GM21381 (cell line): Measurements from ENCODE around the gene ZNF213.
A peak's percentile ranks its signal among the peaks of the same experiment; 100 is the strongest.

Source experiments
- ATAC-seq: cut with Tn5 transposase; IDR thresholded peaks from one replicate; pipeline ENCODE4 v1.9.1; 2021; ENCODE audit warnings: mild to moderate bottlenecking, moderate library complexity; ENCODE audit not compliant: unreplicated experiment

ZNF213 gene

DNA sequence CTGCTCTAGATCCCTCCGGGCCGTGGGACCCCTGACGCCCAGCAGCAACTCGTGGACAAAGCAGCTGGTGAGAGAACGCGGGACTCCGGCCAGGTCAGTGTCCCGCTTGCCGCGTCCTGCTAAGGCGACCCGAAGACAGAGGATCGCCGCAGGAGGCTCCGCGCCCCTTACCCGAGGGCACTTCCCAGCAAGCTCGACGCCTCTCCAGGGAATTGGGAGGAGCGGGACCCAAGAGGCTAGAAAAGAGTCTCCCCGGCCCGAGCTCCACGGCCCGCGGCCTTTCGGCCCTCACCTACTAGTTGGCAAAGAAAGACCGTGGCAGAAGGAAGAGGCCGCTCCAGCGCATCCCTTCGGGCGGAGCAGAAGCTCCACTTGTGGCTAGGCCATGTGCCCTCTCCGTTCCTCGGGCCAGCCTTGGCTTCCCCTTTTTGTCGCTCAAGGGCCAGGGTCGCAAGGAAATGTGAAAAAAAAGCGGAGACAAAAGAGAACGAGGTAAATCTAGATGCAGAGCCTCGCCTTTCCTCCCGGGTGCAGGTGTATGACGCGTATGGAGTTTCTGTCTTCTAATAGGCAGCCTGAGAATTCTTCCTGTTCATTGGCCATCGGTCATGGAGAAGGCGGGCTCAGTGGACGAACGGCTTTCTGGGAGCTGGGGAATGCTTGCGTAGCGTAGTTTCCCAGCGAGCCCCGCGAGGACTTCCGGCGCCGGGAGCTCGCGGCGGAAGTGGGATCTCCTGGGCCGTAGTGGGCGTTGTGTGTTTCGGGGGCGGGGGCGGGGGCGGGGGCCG, at the start of gene ZNF213:
Gene ZNF213, plus strand, starts transcription at position 692 of the 788 bp plus-strand sequence. CDS start 2,252 bp downstream, outside the sequence.
- ATAC-seq = peak; percentile 90

DNA sequence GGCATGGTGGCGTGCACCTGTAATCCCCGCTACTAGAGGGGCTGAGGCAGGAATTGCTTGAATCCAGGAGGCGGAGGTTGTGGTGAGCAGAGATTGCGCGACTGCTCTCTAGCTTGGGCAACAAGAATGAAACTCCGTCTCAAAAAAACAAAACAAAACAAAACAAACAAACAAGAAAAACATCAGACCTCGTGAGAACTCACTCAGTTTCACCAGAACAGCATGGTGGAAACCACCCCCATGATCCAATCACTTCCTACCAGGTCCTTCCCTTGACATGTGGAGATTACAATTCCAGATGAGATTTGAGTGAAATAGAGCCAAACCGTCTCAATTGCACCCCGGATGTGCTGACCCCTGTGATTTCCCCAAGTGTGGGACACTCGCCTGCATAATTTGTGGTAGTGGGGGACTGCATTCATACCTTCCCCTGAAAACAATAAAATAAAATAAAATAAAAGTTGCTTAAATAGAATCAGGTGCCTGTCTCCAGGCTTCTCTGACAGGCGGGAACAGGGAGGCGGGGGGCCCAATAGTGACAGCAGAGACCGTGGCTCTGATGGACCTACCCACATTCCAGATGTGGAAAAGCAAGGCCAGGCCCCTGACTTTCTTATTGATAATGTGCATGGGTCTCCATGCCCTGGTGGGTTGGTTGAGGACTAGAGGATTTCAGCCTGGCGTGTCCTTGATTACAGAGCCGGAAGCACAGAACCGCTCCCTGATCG, 48.8 kb upstream of the ZNF213 start:
- no peak for ATAC-seq

DNA sequence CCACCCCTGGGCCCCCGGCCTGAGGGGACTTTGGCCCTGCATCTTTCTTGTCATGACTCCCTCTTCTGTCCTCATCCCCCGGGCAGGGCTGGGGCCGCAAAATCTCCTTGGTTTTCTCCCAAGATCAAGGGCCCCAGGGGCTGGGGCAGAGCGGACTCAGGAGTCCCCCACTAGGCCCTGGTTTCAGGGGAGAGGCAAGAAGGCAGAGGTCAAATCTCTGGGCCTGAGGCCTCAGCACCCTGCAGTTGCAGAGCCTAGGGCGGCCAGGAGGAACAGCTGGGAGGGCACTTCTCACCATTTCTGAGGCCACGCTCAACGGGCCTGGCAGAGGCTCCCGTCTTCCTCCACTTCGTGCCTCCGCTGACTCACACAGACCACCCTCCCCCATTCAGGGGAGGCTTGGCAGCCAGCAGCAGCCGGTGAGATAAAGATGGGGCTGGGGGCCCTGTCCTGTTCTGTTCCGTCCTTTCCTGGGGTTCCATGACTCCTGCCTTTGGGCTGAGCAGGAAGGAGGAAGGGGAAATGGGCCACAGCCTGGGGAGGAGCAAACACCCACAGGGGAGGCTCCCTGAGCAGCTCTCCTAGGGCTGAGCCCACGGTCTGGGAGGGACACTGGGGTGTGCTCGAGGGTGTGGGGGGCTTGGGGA, 48.1 kb upstream of the ZNF213 start:
- ATAC-seq = no peak

GRCh38 chr16:3087243-3088235, 47.3 kb upstream of the ZNF213 start:
- ATAC-seq = no peak

DNA sequence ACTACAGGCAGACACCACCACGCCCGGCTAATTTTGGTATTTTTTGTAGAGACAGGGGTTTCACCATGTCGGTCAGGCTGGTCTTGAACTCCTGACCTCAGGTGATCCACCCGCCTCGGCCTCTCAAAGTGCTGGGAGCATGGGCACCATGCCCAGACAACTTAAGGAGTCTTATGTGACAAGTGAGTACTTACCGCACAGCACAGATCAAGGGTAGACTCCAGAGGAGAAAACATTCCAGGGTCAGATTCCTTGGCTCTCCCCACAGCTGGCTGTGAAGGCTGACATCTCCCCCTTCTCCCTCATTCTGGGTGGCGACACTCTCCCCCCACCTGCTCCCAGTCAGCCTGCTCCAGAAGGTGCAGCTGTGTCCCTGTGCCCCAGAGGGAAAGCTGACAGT, 46.4 kb upstream of the ZNF213 start:
- no peak for ATAC-seq

GRCh38 chr16:3088925-3089716, 45.7 kb upstream of the ZNF213 start:
- ATAC-seq = no peak

DNA sequence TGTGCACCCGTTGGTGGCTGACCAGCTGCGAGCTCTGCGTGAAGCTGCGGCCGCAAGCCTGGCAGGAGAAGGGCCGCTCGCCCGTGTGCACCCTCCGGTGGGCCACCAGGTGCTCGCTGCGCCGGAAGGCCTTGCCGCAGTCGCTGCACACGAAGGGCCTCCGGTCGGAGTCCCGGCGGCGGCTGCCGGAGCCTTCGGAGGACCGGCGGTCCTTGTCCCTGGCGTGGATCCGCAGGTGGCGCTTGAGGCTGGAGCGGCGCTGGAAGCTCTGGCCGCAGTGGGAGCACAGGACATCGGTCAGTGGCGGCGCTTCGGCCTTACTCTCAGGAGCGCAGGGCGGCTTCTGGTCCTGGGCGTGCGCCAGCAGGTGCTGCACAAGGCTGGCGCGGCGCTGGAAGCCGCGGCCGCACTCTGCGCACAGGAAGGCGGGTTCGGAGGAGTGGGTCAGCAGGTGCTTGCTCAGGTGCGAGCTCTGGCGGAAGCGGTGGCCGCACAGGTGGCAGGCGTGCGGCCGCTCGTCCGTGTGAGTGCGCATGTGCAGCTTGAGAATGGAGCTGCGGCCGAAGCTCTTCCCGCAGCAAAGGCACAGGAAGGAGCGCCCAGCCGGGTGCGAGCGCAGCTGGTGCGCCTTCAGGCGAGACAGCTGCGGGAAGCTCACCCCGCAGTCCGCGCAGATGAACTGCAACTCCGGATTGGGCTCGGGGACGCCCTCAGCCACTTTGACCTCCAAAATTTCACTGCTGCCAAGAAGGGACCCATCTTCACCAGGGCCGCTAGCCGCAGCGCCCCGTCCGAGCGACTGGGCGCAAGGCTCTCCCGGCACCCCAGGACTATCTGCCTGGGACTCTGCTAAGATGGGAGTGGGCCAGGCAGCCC, 44.9 kb upstream of the ZNF213 start:
- no peak for ATAC-seq

- ATAC-seq = no peak
These were observed 43.3 kb upstream of the ZNF213 start for GRCh38 chr16:3091551-3091950.

GRCh38 chr16:3092501-3092941, 42.3 kb upstream of the ZNF213 start:
- no peak for ATAC-seq

- no peak for ATAC-seq
These were observed 40.4 kb upstream of the ZNF213 start for GRCh38 chr16:3094289-3095027.

DNA sequence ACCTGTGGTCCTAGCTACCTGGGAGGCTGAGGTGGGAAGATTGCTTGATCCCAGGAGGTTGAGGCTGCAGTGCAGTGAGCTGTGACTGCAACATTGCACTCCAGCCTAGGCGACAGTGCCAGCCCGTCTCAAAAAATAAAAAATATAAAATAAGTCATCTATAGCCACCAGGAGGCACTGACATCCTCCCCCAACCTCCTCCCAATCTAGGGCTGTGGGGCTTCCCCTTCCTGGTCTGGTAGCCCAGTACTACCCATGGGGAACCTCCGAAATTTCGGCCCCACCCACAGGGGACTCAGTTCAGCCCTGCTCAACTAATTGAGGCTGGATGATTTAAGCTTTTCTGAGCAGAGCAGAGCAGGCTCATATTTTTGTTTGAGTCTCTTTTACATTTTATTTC, 39.0 kb upstream of the ZNF213 start:
- ATAC-seq = peak; percentile 56

DNA sequence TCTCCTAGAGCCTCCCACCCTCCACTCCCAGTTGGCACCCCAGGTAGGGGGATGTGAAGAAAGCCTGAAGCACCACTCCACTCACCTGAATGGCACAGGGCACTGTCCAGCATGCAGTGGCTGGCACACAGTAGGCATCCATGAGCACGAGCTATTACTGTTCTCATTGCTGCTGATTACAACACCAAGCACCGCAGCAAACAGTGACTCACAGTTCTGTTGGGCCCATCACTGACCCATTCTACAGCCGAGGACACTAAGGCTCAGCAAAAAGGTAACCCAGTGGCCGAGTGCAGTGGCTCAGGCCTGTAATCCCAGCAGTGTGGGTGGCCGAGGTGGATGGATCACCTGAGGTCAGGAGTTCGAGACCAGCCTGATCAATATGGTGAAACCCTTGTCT, 38.5 kb upstream of the ZNF213 start:
- no peak for ATAC-seq

- ATAC-seq = no peak
These were observed 37.6 kb upstream of the ZNF213 start for GRCh38 chr16:3097266-3097665.

DNA sequence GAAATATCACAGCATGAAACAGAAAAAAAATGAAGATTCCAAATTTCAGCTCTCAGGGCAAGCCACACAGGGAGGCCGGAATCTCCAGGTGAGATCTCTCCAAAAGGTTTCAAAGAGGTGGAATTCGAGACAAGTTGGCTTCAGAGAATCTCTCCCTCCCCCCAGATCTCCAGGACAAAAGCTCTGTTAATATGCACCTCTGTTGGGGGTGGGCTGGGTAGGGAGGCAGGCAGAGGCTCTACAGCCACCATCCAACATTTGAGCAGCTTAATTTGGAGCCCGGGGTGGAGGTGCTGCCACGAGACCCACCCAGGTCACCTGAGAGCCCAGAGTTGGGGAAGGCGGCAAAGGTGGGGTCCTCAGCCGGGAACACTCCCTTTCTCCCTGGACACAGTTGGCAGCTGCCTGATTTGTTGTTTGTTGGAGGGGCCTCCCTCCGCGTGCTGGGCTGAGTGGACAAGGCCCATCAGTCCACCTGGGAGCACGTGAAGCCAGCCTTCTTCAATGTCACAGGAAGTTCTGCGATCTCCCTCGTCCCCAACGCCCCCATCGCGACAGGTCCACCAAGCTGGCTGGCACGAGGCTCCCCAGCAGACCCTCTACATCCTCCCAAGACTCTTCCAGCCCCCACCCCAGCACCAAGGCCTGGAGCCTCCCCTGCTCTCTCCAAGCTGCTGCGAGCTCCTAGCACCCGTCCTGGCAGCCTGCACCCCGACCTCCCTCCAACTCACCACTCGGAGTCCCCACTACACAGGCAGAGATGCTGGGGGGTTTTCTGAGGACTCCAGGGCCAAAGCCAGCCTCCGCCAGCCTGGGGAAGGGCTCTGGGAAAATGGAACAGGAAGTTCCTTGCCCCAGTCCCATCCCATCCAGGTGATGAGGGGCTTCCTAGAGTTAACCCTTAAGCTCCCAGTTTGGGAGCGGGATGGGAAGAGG, 36.1 kb upstream of the ZNF213 start, which contains the start of gene ZSCAN10:
Gene ZSCAN10, minus strand, starts transcription at position 836 of the 936 bp plus-strand sequence. CDS start 6,357 bp downstream, outside the sequence.
- no peak for ATAC-seq

DNA sequence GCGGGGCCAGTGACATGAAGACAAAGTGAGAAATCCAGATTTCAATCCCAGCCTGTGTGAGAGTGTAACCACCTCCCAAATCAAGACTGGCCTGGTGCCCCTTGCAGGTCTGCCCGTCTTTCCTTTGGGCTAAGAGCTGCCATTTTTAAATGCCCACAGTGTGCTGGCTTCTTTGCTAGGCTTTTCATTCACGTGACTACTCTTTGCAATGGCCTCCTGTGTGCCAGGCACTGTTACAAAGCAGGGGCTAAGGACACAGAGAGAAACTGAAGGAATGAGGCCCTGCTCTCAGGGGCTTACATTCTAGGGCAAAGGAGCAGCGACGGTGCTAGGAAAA, 35.5 kb upstream of the ZNF213 start:
- ATAC-seq = no peak

- ATAC-seq = peak; percentile 60
These were observed 34.9 kb upstream of the ZNF213 start for GRCh38 chr16:3099732-3100499.
